CD4-positive, alpha-beta T cell treated with Interferon alpha-2 for 1 hour (primary cell): ENCODE results near the gene ABCA3.
A peak's percentile ranks its signal among the peaks of the same experiment; 100 is the strongest.
"Not testable (repeated sequence)": the region's sequence is repeated elsewhere in the genome, so short reads cannot be mapped to it uniquely, and the experiment has no call there.

ENCODE experiments used
- DNase-seq, 2 donors: peaks; one replicate each; pipeline ENCODE4 v3.0.0-alpha.2; 2020 to 2022

ABCA3 gene

DNA sequence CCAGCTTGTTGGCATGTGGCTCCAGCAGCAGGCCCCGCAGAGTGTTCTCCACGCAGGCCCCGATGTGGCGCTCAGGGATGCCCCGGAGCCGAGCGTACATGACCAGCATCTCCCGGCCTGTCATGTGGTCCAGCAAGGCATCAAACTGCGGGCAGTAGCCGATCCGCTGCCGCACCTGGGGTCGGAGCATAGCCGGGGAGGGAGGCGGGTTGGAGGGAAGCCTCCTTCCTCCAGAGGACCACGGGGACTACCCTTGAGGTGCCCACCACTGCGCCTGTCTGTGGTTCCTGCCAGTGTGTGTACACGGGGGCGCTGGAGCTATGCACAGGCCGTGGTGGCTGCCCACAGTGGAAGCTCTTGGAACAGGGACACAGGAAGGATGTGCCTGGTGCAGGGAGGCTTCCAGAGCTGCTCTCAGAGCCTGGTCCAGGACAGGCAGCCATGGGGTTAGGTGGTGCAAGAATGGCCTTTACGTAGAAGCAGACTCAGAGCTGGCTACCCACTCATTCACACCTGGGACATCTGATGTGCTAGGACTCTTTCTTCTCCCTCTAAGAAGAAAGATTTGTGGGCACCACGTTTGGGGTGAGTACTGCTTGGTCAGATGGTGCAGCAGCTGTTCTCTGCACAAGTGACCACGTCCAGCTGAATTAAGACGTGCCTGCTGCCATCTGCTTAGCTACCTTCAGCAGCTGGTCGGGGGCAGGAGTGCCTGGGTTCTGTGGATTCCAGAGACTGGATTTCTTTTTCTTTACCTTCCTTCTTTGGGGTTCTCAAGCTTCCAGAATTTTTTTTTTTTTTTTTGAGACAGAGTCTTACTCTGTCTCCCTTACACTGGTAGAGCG is 61.4 kb downstream of the ABCA3 start:
- no peak for DNase-seq

DNA sequence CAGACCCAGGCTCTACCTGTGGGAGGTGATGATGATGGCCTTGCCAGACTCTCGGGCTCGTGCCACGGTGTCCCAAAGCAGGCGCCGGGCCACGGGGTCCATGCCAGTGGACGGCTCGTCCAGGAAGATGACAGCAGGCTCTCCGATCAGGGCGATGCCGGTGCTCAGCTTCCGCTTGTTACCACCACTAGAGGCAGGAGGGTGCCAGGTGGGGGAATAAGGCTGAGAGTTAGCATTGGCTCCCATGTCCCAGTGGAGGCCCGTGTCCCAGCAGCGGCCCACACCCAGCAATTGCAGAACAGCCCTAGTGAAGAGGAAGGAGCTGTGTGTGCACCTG is 62.3 kb downstream of the ABCA3 start:
- no peak for DNase-seq

DNA sequence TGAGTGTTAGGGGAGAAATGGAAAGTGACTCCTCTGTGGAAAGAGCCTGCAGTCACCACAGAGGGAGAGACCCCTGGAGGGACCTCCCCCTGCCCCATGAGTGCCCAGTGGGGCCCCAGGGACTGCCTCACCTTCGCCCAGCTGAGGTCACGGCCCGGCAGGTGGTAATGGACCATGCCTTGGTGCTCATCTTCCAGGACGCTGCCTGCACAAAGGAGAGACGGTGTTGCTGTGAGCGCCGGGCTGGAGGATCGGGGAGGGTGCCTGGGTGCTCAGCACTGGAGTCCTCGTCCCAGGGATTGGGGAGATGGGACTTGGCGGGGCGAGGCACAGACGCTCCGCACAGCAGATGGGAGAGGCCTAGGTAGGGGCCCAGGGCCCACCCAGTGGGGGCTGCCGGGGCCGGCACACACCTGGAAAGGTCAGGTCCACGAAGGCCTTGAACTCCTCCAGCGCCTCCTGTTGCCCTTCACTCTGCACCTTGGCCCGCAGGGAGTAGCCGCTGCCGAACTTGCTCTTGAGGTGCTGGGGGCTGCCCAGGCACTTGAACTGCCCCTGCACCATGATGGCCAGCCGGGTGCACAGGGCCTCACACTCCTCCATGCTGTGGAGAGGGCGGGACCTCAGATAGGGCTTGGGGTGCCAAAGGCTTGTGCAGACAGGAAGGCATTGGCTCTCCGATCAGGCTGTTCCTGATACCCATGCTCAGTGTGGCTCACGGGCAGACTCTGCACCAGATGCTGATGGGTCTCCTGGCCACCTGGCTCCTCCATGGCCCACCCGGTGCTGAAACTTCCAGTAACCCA is 62.9 kb downstream of the ABCA3 start:
- DNase-seq, result no peak

DNA sequence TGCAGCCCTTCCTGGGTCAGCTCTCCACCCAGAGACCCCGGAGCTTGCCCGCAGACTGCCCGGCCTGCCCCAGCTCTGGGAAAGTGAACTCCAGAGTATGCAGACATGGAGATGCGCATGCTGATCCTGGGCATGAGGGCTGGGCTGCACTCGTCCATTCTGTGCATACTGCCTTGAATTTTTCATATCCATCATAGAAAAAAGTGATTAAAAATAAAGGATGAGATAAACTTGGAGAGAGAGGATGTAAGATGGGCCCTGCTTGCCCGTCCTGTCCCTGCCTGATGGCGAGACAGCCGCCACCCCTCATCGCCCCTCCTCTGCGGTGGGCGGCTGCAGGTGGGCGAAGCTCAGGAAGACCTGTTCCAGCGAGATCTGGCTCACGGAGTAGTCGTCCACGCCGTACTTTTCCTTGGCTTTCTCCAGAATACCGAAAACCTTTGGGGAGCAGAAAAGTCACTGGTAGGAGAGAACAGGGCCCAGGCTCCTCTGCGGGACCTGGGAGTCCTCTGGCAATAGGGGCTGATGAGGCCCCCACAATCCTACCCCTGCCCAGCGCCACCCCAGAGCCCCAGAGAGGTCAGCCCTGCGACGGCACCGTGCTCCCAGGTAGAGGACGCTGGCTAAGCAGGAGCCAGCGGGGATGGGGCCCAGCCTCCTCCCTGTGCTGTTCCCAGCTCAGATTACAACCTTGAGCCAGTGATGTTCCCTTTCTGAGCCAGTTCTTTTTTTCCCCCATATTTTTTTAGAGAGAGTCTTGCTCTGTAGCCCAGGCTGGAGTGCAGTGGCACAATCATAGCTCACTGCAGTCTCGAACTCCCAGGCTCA is 63.9 kb downstream of the ABCA3 start:
- no peak for DNase-seq

DNA sequence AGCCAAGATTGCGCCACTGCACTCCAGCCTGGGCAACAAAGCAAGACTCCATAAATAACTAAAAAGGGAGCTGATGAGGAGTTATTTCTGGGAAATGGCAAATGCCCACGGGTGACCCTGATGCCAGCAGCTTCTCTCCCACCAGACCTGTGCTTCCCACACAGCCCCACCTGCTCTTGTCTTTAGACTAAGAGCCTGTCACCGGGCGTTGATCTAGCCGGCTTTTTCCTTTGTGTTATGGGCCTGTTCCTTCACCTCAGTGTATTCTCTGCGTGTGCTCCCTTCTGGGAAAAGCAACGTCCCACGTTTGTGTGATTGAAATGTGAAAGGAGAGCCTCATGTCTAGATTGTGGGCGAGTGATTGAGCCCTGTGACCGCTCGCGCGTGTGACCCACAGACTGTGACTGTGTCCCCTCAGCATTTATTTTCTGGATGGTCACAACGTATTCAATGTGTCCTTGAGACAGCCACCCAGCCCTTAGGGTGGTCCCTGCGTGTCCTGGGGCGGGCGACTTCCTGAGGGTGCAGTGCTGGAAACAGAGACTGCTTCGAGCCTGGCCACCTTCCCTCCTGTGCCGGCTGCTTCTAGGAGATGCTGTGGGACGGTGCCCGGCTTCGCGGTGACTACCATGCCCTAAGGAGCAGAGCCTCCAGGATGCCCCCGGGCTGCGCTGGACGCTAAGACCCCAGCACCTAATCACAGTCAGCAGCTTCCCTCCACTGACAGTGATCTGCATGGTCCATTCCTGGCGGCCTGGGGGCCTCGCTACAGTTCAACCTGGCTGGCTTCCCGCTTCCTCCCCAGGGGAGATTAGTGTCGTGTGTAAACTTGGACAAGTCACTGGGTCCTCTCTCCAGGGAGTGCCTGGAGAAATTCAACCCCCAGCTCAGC is 64.8 kb downstream of the ABCA3 start:
- no peak for DNase-seq

DNA sequence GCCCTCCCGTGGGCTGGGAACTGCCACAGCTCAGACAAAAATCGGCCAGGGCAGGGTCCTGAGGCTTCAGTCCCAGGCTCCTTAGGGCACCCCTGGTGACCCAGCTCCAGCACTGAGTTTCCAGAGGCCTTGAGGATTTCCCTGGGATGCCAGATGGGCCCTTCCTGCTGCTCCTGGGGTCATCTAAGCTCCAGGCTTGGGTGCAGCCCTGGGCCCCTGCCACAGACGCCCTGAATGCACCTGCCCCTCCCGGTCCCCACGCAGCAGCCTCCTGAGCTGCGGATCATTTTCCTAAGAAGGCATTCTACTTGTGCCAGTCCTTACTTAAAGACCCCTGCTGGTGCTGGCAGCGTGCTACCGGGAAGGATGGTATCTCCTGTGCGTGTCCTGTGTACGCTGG is 66.6 kb downstream of the ABCA3 start:
- no peak for DNase-seq

DNA sequence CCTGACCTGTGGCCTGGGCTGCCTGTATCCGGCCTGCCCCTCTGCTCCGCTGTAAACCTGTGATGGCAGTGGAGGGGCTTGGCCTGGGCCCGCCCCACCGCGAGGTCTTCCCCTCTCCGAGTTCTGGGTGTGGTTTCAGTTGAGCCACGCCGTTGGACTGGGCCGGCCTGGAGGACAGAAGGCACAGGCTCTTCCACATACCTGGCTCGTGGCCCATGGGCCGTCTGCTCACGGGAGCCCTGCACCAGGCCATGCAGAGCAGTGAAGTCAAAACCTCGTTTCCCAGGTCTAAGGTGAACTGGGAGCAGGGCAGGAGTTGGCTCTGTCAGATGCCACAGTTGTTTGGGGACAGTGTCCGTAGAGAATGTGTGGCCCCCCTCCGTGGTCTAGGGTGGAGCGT is 67.0 kb downstream of the ABCA3 start:
- no peak for DNase-seq

DNA sequence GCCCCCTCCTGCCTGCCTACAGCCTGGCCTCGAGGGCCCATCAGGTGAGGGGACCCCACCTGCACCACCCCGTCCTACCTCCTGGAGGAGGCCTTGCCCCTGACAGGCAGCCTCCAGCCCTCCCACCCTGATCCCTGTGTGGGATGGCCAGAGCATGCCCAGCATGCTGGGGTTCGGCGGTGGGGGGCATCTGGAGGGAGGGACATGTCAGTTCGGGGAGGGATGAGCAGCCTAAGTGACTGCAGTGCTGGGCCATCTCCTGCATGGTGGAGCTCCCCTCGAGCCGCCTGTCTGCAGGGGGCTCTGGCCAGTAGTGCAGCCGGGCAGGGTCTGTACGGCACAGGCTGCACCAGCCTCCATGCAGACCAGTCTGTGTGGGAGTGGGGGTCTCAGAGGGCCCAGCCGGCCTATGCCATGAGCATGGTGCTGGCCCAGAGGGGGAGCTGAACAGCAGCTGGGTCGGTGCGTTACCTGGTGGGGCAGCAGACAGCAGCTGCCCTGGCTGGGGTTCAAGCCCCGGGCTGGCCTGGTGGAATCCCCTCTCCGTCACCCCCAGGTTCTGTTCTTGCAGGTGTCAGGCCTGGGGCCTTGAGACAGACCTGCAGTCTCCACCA is 68.6 kb downstream of the ABCA3 start:
- DNase-seq, result no peak

DNA sequence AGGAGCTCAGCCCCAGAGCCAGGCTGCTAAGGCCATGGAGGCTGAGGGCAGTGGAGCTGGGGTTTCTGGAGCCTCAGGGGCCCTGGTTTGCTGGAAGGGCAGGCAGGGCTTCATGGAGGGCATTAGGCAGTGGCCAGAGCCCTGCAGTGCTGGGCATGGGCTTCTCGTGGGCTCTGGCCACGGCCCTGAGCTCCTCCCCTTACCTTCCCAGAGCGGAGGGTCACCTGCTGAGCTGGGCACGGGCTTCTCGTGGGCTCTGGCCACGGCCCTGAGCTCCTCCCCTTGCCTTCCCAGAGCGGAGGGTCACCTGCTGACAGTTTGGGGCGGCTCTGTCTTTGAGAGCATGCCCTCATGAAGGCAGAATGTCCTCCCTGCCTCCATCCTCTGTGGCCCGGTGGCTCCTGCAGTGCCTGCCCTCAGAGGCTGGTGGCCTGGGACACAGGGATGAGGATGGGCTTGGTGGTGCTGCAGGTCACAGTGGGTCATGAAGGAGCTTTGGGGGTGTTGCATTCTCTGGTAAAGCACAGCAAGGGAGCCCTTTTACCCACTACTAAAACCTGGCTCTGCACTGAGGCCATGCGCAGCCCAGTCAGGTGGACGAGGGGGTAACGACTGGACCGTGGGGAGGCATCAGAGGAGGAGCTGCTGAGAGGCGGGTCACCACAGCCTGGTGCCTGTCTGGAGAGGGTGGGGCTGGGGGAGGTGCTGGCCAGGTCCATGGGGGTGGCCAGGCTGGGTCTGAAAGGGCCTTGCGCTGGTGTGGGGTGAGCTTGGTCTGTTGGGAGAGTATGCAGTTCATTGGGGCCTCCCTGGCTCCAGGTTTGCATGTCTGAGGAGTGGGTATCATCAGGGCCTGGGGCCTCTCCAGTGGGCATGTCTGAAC is 69.7 kb downstream of the ABCA3 start:
- DNase-seq, result no peak

DNA sequence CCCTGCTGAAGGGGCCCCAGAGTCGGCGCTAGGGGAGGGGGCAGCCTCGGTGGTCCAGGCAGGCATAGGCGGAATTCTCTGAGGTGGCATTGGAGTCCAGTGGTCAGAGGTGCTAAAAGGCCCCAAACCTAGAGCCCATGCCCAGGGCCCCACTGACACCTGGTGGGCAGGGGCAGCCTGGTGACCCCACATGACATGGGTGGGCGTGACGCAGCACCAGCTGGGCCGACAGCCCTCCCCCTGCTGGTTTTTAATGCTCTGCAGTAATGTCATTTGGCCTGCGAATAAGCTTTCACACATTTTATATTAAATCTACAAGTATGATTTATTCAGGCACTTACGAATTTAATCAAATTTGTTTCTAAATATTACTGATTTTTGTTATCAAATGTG is 70.5 kb downstream of the ABCA3 start:
- DNase-seq, result no peak

DNA sequence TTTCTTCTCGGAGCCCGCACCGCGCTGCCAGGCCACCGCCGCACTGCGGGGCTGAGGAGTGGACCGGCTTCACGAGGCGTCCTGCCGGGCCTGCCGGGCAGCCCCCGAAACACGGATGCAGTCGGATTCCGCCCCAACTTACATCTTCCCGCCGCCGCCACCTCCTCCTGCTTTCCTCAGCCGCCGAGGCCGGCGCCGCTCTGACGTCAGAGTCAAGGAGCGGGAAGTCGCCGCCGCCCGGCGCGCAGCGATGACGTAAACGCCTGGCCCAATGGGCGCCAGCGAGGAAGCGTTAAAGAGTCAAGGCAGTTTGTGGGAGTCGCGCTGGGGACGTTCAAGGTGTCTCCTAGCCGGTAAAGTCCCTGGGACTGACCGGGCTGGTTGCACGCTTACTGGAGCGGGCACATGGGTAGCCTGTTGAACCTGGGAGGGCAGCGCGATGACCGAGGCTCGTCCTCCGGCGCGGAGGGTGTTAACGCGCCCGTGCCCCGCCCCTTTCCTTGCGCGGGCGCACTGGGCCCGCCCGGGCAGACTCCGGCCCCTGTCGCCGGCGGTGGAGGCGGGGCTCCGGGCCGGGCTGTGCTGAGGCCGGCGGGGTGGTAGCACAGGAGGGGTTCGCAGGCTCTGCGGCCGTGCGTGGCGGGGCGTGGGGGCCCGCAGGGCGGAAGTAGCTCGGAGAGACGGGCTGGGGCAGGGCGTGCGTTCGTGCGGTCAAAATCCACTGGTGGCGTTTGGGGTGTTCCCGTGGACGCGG is 72.4 kb downstream of the ABCA3 start, which contains the start of gene RNPS1:
Gene RNPS1 (minus strand): TSS at position 214 of the 754 bp plus-strand sequence. CDS start 3,483 bp downstream, outside the sequence.
- DNase-seq, result peak; percentile 92 to 95

DNA sequence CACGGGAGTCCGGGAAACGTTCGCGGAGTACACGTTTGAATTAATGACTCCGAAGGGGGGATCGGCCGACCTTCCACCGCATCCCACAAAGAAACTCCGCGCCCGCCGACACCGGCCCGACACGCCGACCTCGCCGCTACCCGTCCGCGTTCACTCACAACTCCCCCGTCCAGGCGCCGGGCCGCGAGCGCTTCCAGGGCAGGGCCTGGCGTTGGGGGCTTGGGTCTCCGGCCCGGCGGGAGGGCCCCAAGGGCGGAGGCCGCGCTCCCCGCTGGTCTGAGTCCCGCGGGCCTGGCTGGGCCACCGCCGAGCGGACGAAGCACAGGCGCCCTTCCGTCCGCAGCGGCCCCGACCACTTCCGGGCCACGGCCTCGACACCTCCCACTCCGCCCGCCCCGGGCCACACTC is 73.0 kb downstream of the ABCA3 start:
- DNase-seq, result not testable (repeated sequence)

DNA sequence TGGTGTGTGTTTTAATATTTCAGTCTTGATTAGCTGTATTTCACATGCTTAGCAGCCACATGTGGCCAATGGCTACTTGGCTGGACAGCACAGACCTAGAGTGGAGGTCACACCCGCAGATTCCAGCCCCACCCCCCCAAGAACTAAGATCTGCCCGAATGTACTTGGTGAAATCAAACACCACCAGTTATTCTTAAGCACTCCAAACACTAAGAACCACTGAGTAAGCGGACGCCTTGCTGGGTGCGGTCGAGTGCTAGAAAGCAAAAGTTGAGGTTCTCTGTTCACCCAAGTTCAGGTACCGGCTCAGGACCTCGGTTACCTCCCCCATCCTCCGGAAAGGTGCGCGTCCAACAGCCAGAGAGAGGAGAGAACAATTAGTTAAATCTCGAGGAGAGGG is 73.6 kb downstream of the ABCA3 start:
- DNase-seq, result peak in 1 of 2 donors; percentile 33

DNA sequence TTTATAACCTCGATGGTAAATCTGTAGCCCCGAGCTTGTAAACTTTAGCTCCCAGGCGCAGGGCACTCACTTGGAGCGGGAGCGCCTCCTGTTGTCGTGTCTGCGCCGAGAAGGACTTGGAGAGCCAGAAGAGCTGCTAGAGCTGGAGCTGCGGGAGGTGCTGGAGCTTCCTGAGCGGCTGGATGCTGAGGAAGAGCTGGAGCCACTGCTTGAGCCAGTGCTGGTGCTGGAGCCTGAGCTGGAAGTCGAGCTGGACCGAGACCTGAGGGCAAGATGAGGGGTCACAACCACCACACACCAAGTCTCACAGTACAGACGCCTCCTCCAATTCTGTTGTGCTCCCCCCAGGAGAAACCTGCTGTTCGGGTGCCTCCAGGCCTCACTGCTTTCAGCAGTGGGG is 77.5 kb downstream of the ABCA3 start:
- DNase-seq, result not testable (repeated sequence)

DNA sequence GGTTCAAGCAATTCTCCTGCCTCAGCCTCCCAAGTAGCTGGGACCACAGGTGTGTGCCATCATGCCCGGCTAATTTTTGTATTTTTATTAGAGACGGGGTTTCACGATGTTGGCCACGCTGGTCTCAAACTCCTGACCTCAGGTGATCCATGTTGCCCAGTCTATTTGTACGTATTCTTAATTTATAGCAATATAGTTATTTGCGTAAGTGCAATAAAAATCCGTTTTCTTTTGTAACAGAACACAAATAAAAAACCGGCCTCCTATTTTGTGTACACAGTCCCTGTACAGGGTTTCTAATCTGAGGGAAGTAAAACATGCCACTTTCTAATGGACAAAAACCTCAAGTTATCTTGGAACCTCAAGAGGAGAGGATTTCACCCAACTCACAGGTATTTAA is 80.3 kb downstream of the ABCA3 start:
- no peak for DNase-seq

DNA sequence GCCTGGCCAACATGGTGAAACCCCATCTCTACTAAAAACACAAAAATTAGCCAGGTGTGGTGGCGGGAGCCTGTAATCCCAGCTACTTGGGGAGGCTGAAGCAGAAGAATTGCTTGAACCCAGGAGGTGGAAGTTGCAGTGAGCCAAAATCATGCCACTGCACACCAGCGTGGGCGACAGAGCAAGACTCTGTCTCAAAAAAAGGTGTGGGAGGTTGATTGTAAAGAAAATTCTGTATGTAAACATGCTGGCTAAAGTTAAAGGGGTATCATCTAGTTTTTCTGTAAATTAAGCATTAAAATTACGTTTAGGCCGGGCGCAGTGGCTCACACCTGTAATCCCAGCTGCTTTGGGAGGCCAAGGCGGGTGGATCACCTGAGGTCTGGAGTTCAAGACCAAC is 82.0 kb downstream of the ABCA3 start:
- not testable (repeated sequence) for DNase-seq

DNA sequence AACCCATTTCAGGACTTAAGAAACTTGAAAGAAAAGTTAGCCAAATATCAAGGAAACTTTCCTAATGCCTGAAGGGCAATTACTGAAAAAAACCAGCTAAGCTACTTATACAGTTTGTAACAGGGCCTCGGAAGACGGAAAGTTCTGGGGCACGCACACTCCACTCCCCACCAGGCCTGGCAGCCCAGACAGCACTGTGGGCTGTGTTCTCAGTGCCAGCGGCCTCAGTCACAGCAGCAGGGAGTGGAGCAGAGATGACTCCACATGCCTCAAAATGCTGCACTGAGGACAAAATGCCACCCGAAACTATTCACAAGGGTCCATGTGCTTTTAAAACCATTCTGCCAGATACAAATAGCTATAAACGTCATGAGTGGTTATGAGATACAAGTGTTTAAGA is 82.8 kb downstream of the ABCA3 start:
- no peak for DNase-seq

DNA sequence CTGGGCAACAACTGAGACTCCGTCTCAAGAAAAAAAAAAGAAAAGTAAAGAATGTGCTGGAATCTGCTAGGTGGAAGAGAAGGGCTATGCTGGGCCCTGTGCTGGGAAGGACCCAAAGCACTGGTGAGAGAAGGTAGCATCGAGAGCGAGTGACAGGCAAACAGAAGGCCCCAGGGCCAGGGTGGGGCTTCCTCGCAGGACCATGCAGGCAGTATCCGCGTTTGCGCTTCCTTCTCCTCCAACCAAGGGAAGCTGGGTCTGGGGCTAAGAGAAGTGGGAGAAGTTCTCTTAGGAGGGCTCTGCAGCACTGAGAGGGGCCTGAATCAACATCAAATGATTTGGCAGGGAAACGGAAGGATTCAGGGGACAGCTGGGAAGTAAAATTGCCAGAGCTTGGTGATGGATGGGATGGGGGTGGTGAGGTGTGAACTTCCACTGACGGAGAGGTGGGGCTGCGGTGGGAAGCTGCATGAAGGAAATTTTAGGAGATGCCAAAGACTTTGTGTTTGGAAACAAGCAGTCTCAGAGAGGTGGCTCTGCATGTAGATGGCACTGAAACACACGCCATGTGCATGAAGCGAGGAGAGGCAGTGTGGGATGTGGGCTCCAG is 83.9 kb downstream of the ABCA3 start:
- DNase-seq, result no peak

DNA sequence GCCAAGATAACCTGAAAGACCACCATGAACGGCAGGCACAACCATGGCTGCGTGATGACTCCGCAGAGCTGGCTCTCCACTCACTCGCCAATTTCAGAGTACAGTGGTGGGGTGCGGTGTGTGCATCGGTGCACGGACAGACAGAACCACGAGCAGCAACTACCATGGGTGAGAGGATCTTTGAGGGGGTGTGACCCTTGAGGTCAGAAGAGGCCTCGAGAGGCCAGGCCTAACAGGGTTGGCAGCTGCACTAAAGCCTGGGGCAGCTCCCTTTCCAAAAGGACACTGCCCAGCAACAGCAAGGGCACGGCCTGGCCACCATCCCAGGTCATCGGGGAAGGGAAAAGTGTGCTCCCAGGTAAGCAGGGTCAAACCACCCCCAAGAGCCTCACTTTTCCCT is 87.2 kb downstream of the ABCA3 start:
- no peak for DNase-seq

DNA sequence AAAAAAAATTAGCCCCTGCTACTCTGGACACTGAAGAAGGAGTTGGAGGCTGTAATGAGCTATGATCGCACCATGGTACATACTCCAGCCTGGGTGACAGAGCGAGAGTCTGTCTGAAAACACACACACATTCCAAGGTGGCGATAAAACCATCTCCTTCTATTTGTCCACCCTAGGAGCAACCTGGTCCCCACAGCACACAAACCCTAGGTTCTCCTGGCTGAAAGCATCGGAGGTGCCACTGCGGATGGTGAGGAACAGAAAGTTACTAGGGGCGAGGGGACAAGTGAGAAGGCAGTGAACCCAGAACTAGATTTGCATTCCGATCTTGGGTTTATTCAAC is 87.8 kb downstream of the ABCA3 start:
- DNase-seq, result no peak
